ENCODE results near the gene ITGAD. TPM values are rescaled to one million over a fixed set of nuclear protein-coding genes. Genes with fewer than 3 reads are reported as not detected.
A peak's percentile ranks its signal among the peaks of the same experiment; 100 is the strongest.

ITGAD gene
- total and polyA plus RNA-seq, 8 donors = 0.04 to 0.35 (median 0.24) TPM; not detected in 2

DNA sequence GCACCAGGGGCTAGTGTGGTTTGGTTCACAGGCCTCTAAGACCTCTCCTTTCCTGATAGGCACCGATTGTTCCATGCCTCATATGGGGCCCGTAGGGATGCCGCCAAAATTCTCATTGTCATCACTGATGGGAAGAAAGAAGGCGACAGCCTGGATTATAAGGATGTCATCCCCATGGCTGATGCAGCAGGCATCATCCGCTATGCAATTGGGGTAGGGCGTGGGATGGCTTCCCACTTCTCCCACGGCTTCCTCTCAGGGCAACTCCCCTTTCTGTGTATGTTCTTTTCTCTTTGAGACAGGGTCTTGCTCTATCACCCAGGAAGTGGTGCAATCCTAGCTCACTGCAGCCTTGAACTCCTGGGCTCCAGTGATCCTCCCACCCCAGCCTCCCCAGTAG lies 32.9 kb upstream of the ITGAD start:
- Histone ChIP-seq H3K27ac (peak overlapping the region in 1 of 2 donors; percentile 45), H3K4me3 (no peak overlapping the region), H3K36me3 (peaks cover 0 to 24% of the 10 kb centered on the region in 2 donors), H3K9me3 (no peaks in the 10 kb centered on the region), H3K4me1 (peaks cover 0 to 49% of the 10 kb centered on the region in 2 donors), H3K27me3 (peaks cover 0 to 12% of the 10 kb centered on the region in 2 donors)
- ATAC-seq = no peak
- TF ChIP-seq, protein P1, sequence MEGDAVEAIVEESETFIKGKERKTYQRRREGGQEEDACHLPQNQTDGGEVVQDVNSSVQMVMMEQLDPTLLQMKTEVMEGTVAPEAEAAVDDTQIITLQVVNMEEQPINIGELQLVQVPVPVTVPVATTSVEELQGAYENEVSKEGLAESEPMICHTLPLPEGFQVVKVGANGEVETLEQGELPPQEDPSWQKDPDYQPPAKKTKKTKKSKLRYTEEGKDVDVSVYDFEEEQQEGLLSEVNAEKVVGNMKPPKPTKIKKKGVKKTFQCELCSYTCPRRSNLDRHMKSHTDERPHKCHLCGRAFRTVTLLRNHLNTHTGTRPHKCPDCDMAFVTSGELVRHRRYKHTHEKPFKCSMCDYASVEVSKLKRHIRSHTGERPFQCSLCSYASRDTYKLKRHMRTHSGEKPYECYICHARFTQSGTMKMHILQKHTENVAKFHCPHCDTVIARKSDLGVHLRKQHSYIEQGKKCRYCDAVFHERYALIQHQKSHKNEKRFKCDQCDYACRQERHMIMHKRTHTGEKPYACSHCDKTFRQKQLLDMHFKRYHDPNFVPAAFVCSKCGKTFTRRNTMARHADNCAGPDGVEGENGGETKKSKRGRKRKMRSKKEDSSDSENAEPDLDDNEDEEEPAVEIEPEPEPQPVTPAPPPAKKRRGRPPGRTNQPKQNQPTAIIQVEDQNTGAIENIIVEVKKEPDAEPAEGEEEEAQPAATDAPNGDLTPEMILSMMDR (IDR thresholded peaks at IDR 0.05) = no peak
- intact Hi-C loops (cut with DNase I) = no loop called here
- DNase-seq = no peak

DNA sequence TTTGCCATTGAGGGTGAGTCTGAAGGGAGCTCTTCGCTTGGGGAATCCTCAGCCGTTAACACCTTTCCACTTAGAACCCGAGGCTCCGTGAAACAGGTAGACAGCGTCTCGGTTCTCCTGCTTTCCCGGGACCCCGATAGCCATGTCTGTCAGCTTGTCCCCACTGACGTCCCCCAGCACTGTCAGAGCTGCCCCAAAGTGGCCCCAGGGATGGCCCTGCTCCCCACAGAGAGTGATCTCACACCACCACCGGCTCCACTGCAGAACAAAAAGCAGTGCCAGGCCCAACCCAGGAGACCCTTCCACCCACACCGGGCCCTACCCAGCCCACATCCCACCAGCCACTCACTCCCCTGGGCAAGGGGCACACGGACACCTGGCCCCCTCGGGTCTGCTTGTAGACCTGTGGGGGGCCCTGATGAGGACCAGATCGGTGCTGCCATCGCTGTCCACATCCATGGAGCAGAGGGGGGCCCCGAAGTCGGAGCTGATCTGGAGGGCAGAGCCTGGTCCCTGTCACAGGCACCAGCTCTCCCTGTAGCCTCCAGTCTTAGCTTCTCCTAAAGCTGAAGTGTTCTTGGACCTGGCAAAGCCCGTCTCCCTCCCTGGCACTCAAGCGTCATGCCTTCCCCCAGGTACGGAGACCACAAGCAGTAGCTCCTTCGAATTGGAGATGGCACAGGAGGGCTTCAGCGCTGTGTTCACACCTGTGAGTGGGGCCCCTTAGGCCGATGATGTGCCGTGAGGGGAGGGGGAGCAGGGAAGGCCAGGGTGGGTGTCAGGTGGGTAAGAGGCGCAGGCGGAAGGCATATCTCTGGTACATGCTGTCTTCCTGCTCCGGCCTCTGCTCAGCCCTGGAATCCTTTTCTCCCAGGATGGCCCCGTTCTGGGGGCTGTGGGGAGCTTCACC lies 31.7 kb upstream of the ITGAD start:
- ATAC-seq (no peak), DNase-seq (no peak)
- Histone ChIP-seq H3K36me3 (peaks cover 0 to 24% of the 10 kb centered on the region in 2 donors), H3K27me3 (peaks cover 0 to 12% of the 10 kb centered on the region in 2 donors), H3K9me3 (no peaks in the 10 kb centered on the region), H3K4me3 (no peak overlapping the region), H3K4me1 (peaks cover 0 to 57% of the 10 kb centered on the region in 2 donors), H3K27ac (no peak overlapping the region)
- TF ChIP-seq, protein P1 (IDR thresholded peaks at IDR 0.05) = no peak
- intact Hi-C loops (cut with DNase I) = no loop called here

DNA sequence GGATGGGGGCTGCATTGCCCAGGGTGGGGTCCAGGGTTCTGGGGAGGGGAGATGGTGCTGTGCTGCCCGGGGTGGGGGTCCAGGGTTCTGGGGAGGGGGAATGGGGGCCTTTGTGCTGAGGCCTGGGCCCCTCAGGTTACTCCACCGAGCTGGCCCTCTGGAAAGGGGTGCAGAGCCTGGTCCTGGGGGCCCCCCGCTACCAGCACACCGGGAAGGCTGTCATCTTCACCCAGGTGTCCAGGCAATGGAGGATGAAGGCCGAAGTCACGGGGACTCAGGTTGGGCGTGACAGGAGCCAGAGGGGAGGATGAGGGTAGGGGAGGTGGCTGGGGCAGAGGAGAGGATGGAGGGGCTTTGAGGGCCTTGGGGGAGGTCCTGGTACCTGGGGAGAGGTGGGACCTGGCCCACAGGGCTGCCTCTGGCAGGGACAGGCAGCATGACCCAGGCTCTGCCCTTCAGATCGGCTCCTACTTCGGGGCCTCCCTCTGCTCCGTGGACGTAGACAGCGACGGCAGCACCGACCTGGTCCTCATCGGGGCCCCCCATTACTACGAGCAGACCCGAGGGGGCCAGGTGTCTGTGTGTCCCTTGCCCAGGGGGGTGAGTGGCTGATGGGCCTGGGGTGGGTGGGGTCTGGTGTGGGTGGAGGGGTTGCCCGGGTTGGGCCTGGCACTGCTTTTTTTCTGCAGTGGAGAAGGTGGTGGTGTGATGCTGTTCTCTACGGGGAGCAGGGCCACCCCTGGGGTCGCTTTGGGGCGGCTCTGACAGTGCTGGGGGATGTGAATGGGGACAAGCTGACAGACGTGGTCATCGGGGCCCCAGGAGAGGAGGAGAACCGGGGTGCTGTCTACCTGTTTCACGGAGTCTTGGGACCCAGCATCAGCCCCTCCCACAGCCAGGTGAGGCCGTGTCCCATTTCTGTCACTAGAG lies 30.4 kb upstream of the ITGAD start:
- Histone ChIP-seq H3K9me3 (no peaks in the 10 kb centered on the region), H3K36me3 (peaks cover 0 to 24% of the 10 kb centered on the region in 2 donors), H3K4me3 (no peak overlapping the region), H3K27me3 (peaks cover 0 to 12% of the 10 kb centered on the region in 2 donors), H3K27ac (no peak overlapping the region), H3K4me1 (peaks cover 0 to 61% of the 10 kb centered on the region in 2 donors)
- TF ChIP-seq, protein P1 (IDR thresholded peaks at IDR 0.05) = no peak
- ATAC-seq = no peak
- no peak for DNase-seq
- intact Hi-C loops (cut with DNase I) = no loop called here

DNA sequence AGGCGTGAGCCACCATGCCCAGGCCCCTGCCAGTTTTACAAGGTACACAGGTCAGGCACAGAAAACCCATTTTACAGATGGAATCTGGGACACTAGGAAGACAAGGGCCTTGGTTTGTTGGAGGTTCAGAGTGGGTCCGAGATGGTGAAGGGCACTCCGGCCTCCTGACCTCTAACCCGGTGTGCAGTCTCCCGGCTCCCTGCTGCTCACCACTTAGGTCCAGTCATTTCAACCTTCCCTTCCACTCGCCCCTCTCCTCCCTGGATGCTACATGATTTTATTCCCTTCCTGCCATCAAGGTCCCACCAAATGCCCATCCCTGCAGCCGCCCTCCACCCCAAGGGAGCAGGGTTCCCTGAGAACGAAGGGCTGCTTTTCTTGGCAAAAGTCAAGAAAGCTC lies 29.4 kb upstream of the ITGAD start:
- Histone ChIP-seq H3K4me1 (peaks cover 0 to 58% of the 10 kb centered on the region in 2 donors), H3K36me3 (peaks cover 0 to 24% of the 10 kb centered on the region in 2 donors), H3K27me3 (peaks cover 0 to 12% of the 10 kb centered on the region in 2 donors), H3K9me3 (no peaks in the 10 kb centered on the region), H3K4me3 (no peak overlapping the region), H3K27ac (no peak overlapping the region)
- DNase-seq = no peak
- TF ChIP-seq, protein P1 (IDR thresholded peaks at IDR 0.05) = no peak
- ATAC-seq = no peak
- intact Hi-C loops (cut with DNase I) = no loop called here
